Measurements from ENCODE around the gene CSNK1D.

The CSNK1D gene

GRCh38 chr17:82226809-82227628 lies 46.5 kb downstream of the CSNK1D start:
- TF ChIP-seq EZH2phosphoT487 (IDR thresholded peaks at IDR 0.05; ENCODE audit: low read depth), result no peak
- no peak for TF ChIP-seq CTCF (IDR thresholded peaks at IDR 0.05; ENCODE audit: low read depth, low read length)
- no peak overlapping the region for H3K4me3 ChIP-seq (ENCODE audit: low read length)
- no peaks in the 10 kb centered on the region for H3K9me3 ChIP-seq (ENCODE audit: insufficient read depth, low read length)
- H3K27me3 ChIP-seq (ENCODE audit: low read depth, low read length), result no peaks in the 10 kb centered on the region
- H3K4me1 ChIP-seq (ENCODE audit: low read length), result no peaks in the 10 kb centered on the region
- H3K9ac ChIP-seq (ENCODE audit: low read length), result no peak overlapping the region
- H3K79me2 ChIP-seq (ENCODE audit: low read length), result no peaks in the 10 kb centered on the region
- no peak overlapping the region for H2AFZ ChIP-seq (ENCODE audit: low read depth, low read length)
- H3K36me3 ChIP-seq (replicated peaks; ENCODE audit: low read depth, low read length), result no peaks in the 10 kb centered on the region
- H3K4me2 ChIP-seq (ENCODE audit: low read length), result no peak overlapping the region
- H4K20me1 ChIP-seq (ENCODE audit: insufficient read depth, low read length), result no peaks in the 10 kb centered on the region
- H3K27ac ChIP-seq (ENCODE audit: low read length), result no peak overlapping the region

GRCh38 chr17:82226146-82226808 lies 47.2 kb downstream of the CSNK1D start:
- no peaks in the 10 kb centered on the region for H3K4me1 ChIP-seq (ENCODE audit: low read length)
- H3K4me3 ChIP-seq (ENCODE audit: low read length), result no peak overlapping the region
- no peak overlapping the region for H3K9ac ChIP-seq (ENCODE audit: low read length)
- no peak overlapping the region for H3K4me2 ChIP-seq (ENCODE audit: low read length)
- H3K79me2 ChIP-seq (ENCODE audit: low read length), result no peaks in the 10 kb centered on the region
- no peaks in the 10 kb centered on the region for H3K36me3 ChIP-seq (replicated peaks; ENCODE audit: low read depth, low read length)
- H3K27me3 ChIP-seq (ENCODE audit: low read depth, low read length), result no peaks in the 10 kb centered on the region
- no peak overlapping the region for H2AFZ ChIP-seq (ENCODE audit: low read depth, low read length)
- no peaks in the 10 kb centered on the region for H3K9me3 ChIP-seq (ENCODE audit: insufficient read depth, low read length)
- H4K20me1 ChIP-seq (ENCODE audit: insufficient read depth, low read length), result no peaks in the 10 kb centered on the region
- TF ChIP-seq CTCF (IDR thresholded peaks at IDR 0.05; ENCODE audit: low read depth, low read length) (no peak), EZH2phosphoT487 (IDR thresholded peaks at IDR 0.05; ENCODE audit: low read depth) (no peak)
- H3K27ac ChIP-seq (ENCODE audit: low read length), result no peak overlapping the region

GRCh38 chr17:82225368-82226029 lies 48.0 kb downstream of the CSNK1D start:
- no peaks in the 10 kb centered on the region for H3K27me3 ChIP-seq (ENCODE audit: low read depth, low read length)
- H4K20me1 ChIP-seq (ENCODE audit: insufficient read depth, low read length), result no peaks in the 10 kb centered on the region
- no peak overlapping the region for H3K4me3 ChIP-seq (ENCODE audit: low read length)
- H3K27ac ChIP-seq (ENCODE audit: low read length), result no peak overlapping the region
- H3K79me2 ChIP-seq (ENCODE audit: low read length), result no peaks in the 10 kb centered on the region
- H3K36me3 ChIP-seq (replicated peaks; ENCODE audit: low read depth, low read length), result no peaks in the 10 kb centered on the region
- no peaks in the 10 kb centered on the region for H3K9me3 ChIP-seq (ENCODE audit: insufficient read depth, low read length)
- no peak overlapping the region for H2AFZ ChIP-seq (ENCODE audit: low read depth, low read length)
- no peak overlapping the region for H3K9ac ChIP-seq (ENCODE audit: low read length)
- no peak overlapping the region for H3K4me2 ChIP-seq (ENCODE audit: low read length)
- TF ChIP-seq CTCF (IDR thresholded peaks at IDR 0.05; ENCODE audit: low read depth, low read length) (no peak), EZH2phosphoT487 (IDR thresholded peaks at IDR 0.05; ENCODE audit: low read depth) (no peak)
- no peaks in the 10 kb centered on the region for H3K4me1 ChIP-seq (ENCODE audit: low read length)

- Histone ChIP-seq H3K4me3 (ENCODE audit: low read length) (no peak overlapping the region), H3K9ac (ENCODE audit: low read length) (no peak overlapping the region), H3K4me1 (ENCODE audit: low read length) (no peaks in the 10 kb centered on the region), H4K20me1 (ENCODE audit: insufficient read depth, low read length) (no peaks in the 10 kb centered on the region), H3K79me2 (ENCODE audit: low read length) (no peaks in the 10 kb centered on the region), H3K36me3 (replicated peaks; ENCODE audit: low read depth, low read length) (no peaks in the 10 kb centered on the region), H3K27me3 (ENCODE audit: low read depth, low read length) (no peaks in the 10 kb centered on the region), H2AFZ (ENCODE audit: low read depth, low read length) (no peak overlapping the region), H3K27ac (ENCODE audit: low read length) (no peak overlapping the region), H3K9me3 (ENCODE audit: insufficient read depth, low read length) (no peaks in the 10 kb centered on the region), H3K4me2 (ENCODE audit: low read length) (no peak overlapping the region)
- TF ChIP-seq CTCF (IDR thresholded peaks at IDR 0.05; ENCODE audit: low read depth, low read length), result no peak
- TF ChIP-seq EZH2phosphoT487 (IDR thresholded peaks at IDR 0.05; ENCODE audit: low read depth), result no peak
These were observed 48.8 kb downstream of the CSNK1D start for GRCh38 chr17:82224666-82225065.
